Mesenchymal stem cell (in vitro differentiated cells and primary cell): ENCODE results near the gene PLCB1.
"Not testable (repeated sequence)": the region's sequence is repeated elsewhere in the genome, so short reads cannot be mapped to it uniquely, and the experiment has no call there.

ENCODE experiments used
- DNase-seq: peaks from one replicate; pipeline ENCODE4 v3.0.0-alpha.2; 2013
- H2AFZ ChIP-seq: one replicate; pipeline ENCODE4 v1.6.1; 2013; ENCODE audit warnings: low read depth, mild to moderate bottlenecking, control low read depth, inconsistent platforms, low read length, moderate library complexity
- H2AK5ac ChIP-seq: 2 replicates; pipeline ENCODE4 v1.6.1; 2013; ENCODE audit warnings: low read length, moderate library complexity, mild to moderate bottlenecking, inconsistent platforms; ENCODE audit not compliant: severe bottlenecking
- H2BK120ac ChIP-seq: one replicate; pipeline ENCODE4 v1.6.1; 2013; ENCODE audit warnings: low read depth, mild to moderate bottlenecking, inconsistent platforms, low read length, moderate library complexity
- H2BK12ac ChIP-seq, 2 experiments: one replicate each; pipeline ENCODE4 v1.6.1; 2013; ENCODE audit warnings: inconsistent platforms in 2 of 2, low read length in 2 of 2, mild to moderate bottlenecking in 2 of 2, moderate library complexity in 2 of 2, control low read depth in 1 of 2
- H2BK15ac ChIP-seq: one replicate; pipeline ENCODE4 v1.6.1; 2013; ENCODE audit warnings: mild to moderate bottlenecking, low read depth, inconsistent platforms; ENCODE audit not compliant: poor library complexity, severe bottlenecking
- H2BK5ac ChIP-seq: 2 replicates; pipeline ENCODE4 v1.6.1; 2013; ENCODE audit warnings: low read depth, mild to moderate bottlenecking, low read length, control low read depth, inconsistent platforms; ENCODE audit not compliant: poor library complexity, severe bottlenecking
- H3K14ac ChIP-seq, 2 experiments: one replicate each; pipeline ENCODE4 v1.6.1; 2013; ENCODE audit warnings: inconsistent platforms in 2 of 2, low read length in 2 of 2, control low read depth in 1 of 2, mild to moderate bottlenecking in 1 of 2, moderate library complexity in 1 of 2
- H3K18ac ChIP-seq, 2 experiments: one replicate each; pipeline ENCODE4 v1.6.1; 2013; ENCODE audit warnings: inconsistent platforms in 2 of 2, low read length in 2 of 2, control low read depth in 1 of 2, low read depth in 1 of 2, mild to moderate bottlenecking in 1 of 2
- H3K23ac ChIP-seq, 2 experiments: one replicate each; pipeline ENCODE4 v1.6.1; 2013; ENCODE audit warnings: inconsistent platforms in 2 of 2, low read length in 2 of 2, mild to moderate bottlenecking in 2 of 2, moderate library complexity in 2 of 2, control low read depth in 1 of 2
- H3K27ac ChIP-seq: 2 replicates; pipeline ENCODE4 v1.5.1; 2013; ENCODE audit warnings: mild to moderate bottlenecking, moderate library complexity, low read length, control low read depth, inconsistent platforms; ENCODE audit not compliant: poor library complexity, severe bottlenecking
- H3K27me3 ChIP-seq, 2 experiments: 2 replicates each; pipeline versions ENCODE4 v1.6.1 to v1.7.0; 2013; ENCODE audit warnings: low read length in 2 of 2, mild to moderate bottlenecking in 2 of 2, moderate library complexity in 2 of 2, control low read depth in 1 of 2, inconsistent platforms in 1 of 2; ENCODE audit not compliant: control insufficient read depth in 1 of 2, insufficient read depth in 1 of 2
- H3K36me3 ChIP-seq, 2 experiments: 2 replicates each; pipeline versions ENCODE4 v1.6.1 to v1.7.0; 2013; ENCODE audit warnings: low read length in 2 of 2, control low read depth in 1 of 2, inconsistent platforms in 1 of 2, low read depth in 1 of 2, mild to moderate bottlenecking in 1 of 2; ENCODE audit not compliant: insufficient read depth in 2 of 2, control insufficient read depth in 1 of 2
- H3K4ac ChIP-seq, 2 experiments: one replicate each; pipeline ENCODE4 v1.6.1; 2013; ENCODE audit warnings: inconsistent platforms in 2 of 2, low read length in 2 of 2, mild to moderate bottlenecking in 2 of 2, moderate library complexity in 2 of 2, control low read depth in 1 of 2, low read depth in 1 of 2
- H3K4me1 ChIP-seq: 2 replicates; pipeline ENCODE4 v1.6.1; 2013; ENCODE audit warnings: low read depth, low read length, control low read depth; ENCODE audit not compliant: control insufficient read depth, insufficient read depth
- H3K4me2 ChIP-seq: 2 replicates; pipeline ENCODE4 v1.6.1; 2013; ENCODE audit warnings: low read length, mild to moderate bottlenecking, inconsistent platforms; ENCODE audit not compliant: poor library complexity, severe bottlenecking
- H3K4me3 ChIP-seq, 2 experiments: 2 replicates each; pipeline versions ENCODE4 v1.5.1 to v1.7.0; 2013; ENCODE audit warnings: low read length in 2 of 2, mild to moderate bottlenecking in 2 of 2, control low read depth in 1 of 2, low read depth in 1 of 2; ENCODE audit not compliant: insufficient read depth in 1 of 2
- H3K79me1 ChIP-seq: replicated peaks from 2 replicates; pipeline ENCODE4 v1.6.1; 2013; ENCODE audit warnings: mild to moderate bottlenecking, control low read depth, low read length, inconsistent platforms; ENCODE audit not compliant: poor library complexity, severe bottlenecking
- H3K9ac ChIP-seq: 2 replicates; pipeline ENCODE4 v1.7.0; 2013; ENCODE audit warnings: mild to moderate bottlenecking, low read length, moderate library complexity
- H3K9me3 ChIP-seq: 2 replicates; pipeline ENCODE4 v1.7.0; 2013; ENCODE audit warnings: mild to moderate bottlenecking, low read length; ENCODE audit not compliant: control insufficient read depth
- H4K8ac ChIP-seq: one replicate; pipeline ENCODE4 v1.6.1; 2013; ENCODE audit warnings: inconsistent platforms, mild to moderate bottlenecking, low read length, moderate library complexity
- H4K91ac ChIP-seq: one replicate; pipeline ENCODE4 v1.6.1; 2013; ENCODE audit warnings: mild to moderate bottlenecking, low read length, inconsistent platforms
- WGBS: methylation state at CpG from one replicate; pipeline ENCODE4 v1.1.7; 2013; ENCODE audit warnings: mixed read lengths; 5-methylcytosine and 5-hydroxymethylcytosine counted together

The PLCB1 gene

GRCh38 chr20:8346700-8347270 lies 214.7 kb downstream of the PLCB1 start:
- Histone ChIP-seq H3K4me1 (no peaks in the 10 kb centered on the region), H3K23ac (no peak overlapping the region), H4K91ac (no peak overlapping the region), H2AK5ac (no peak overlapping the region), H4K8ac (no peak overlapping the region), H3K4ac (no peak overlapping the region), H2BK5ac (no peak overlapping the region), H3K9ac (no peak overlapping the region), H3K4me3 (no peak overlapping the region), H2BK12ac (no peak overlapping the region), H3K27me3 (no peaks in the 10 kb centered on the region), H2BK120ac (no peak overlapping the region), H3K4me2 (no peak overlapping the region), H2AFZ (no peak overlapping the region), H2BK15ac (no peak overlapping the region), H3K79me1 (no peaks in the 10 kb centered on the region), H3K27ac (no peak overlapping the region), H3K36me3 (no peaks in the 10 kb centered on the region), H3K18ac (no peak overlapping the region), H3K14ac (no peak overlapping the region), H3K9me3 (no peaks in the 10 kb centered on the region)
- WGBS = 100% methylated on average over 1 of the region's 1 CpG
- no peak for DNase-seq

- H3K9me3 ChIP-seq = not testable (repeated sequence)
- WGBS = no CpG with 5 or more reads among the region's 2 CpGs
These were observed 218.2 kb downstream of the PLCB1 start for GRCh38 chr20:8350225-8350624.

DNA sequence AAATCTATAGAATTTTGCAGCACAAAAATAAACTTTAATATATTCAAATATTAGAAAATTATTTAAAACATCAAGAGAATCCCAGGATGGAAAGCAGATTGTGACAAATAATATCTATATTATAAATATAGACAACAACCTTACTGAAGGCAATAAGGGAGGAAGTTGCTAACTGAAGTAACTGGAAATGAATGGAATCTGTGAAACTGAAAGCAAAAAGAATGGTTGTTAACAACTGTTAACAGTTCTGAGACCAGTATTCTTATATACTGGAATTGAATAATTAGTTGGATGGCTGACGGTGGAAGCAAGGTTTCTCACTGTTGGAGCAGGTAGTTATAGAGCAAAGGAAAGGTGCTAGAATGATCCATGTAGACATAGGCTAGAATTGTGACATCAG lies 220.4 kb downstream of the PLCB1 start:
- Histone ChIP-seq H3K4me2 (no peak overlapping the region), H2BK5ac (no peak overlapping the region), H3K9me3 (no peaks in the 10 kb centered on the region), H3K9ac (no peak overlapping the region), H2BK12ac (no peak overlapping the region), H4K8ac (no peak overlapping the region), H3K23ac (no peak overlapping the region), H3K18ac (no peak overlapping the region), H3K14ac (no peak overlapping the region), H2AK5ac (no peak overlapping the region), H3K36me3 (no peaks in the 10 kb centered on the region), H2BK15ac (no peak overlapping the region), H2AFZ (no peak overlapping the region), H3K4ac (no peak overlapping the region), H2BK120ac (no peak overlapping the region), H3K4me3 (no peak overlapping the region), H3K79me1 (no peaks in the 10 kb centered on the region), H3K27ac (no peak overlapping the region), H3K4me1 (no peaks in the 10 kb centered on the region), H3K27me3 (no peaks in the 10 kb centered on the region), H4K91ac (no peak overlapping the region)
- WGBS = 95% methylated on average over 1 of the region's 1 CpG
- no peak for DNase-seq

More at GRCh38 chr20:8350225-8350624, 218.2 kb downstream of the PLCB1 start:
- H3K4me3 ChIP-seq, H3K9ac ChIP-seq, H2BK15ac ChIP-seq, H2AFZ ChIP-seq, H3K4me2 ChIP-seq, H3K4me1 ChIP-seq, H3K4ac ChIP-seq, DNase-seq, H2BK12ac ChIP-seq, H3K14ac ChIP-seq, H3K27ac ChIP-seq, H3K18ac ChIP-seq, H2AK5ac ChIP-seq, H2BK120ac ChIP-seq, H2BK5ac ChIP-seq, H3K36me3 ChIP-seq, H3K27me3 ChIP-seq, H4K91ac ChIP-seq, H4K8ac ChIP-seq, H3K23ac ChIP-seq, H3K79me1 ChIP-seq: not testable (repeated sequence)

DNA sequence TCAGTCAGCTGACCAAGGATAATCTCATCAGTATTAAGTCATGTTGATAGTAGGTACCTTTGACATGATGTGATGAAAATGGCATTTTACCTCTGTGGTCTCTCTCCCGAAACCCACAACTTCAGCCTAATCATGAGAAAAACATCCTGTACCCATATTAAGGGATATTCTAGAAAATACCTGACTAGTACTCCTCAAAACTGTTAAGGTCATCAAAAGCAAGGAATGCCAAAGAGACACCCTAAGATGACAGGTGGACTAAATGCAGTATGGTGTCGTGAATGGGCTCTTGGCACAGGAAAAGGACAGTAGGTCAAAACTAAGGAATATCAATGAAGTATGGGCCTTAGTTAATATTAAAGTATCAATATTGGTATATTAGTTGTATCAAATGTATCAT lies 221.4 kb downstream of the PLCB1 start:
- no peak overlapping the region for H4K91ac ChIP-seq
- 80% methylated on average over 1 of the region's 2 CpGs for WGBS

More for the DNA sequence above, 221.4 kb downstream of the PLCB1 start:
- H4K8ac ChIP-seq = no peak overlapping the region
- no peak overlapping the region for H3K4ac ChIP-seq
- no peak overlapping the region for H3K4me3 ChIP-seq
- H3K9me3 ChIP-seq = no peaks in the 10 kb centered on the region
- no peak overlapping the region for H3K9ac ChIP-seq
- H3K23ac ChIP-seq = no peak overlapping the region
- no peaks in the 10 kb centered on the region for H3K27me3 ChIP-seq
- DNase-seq = no peak
- H3K4me1 ChIP-seq = no peaks in the 10 kb centered on the region
- H3K27ac ChIP-seq = no peak overlapping the region
- H2AFZ ChIP-seq = no peak overlapping the region
- no peak overlapping the region for H2BK5ac ChIP-seq
- no peaks in the 10 kb centered on the region for H3K36me3 ChIP-seq
- no peak overlapping the region for H2BK12ac ChIP-seq
- H2BK15ac ChIP-seq = no peak overlapping the region
- H3K18ac ChIP-seq = no peak overlapping the region
- H3K14ac ChIP-seq = no peak overlapping the region
- H3K4me2 ChIP-seq = no peak overlapping the region
- no peak overlapping the region for H2AK5ac ChIP-seq
- H3K79me1 ChIP-seq = no peaks in the 10 kb centered on the region
- no peak overlapping the region for H2BK120ac ChIP-seq
